ENCODE data around the gene SUFU.

Gene SUFU

DNA sequence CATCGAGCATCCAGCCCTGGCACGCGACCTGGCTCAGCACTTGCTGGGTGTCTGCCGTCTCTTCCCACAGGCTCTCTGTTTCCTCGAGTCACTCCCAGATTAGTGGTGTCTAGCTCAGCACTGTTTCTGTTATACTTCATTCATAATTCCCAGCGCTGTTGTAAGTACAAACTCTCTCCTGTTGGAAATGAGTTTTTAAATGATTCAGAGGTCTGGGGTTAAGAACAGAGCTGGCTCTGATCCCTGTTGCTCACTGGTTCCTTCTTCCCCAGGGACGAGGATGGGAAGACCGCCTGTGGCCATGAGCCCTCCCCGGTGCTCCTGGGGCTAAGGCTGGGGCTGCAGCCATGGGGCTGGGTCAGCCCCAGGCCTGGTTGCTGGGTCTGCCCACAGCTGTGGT, 35.1 kb upstream of the SUFU start:
- no peak overlapping the region for H3K4me3 ChIP-seq (replicated peaks in 1 of 2; ENCODE audit: low read depth in 2 of 2, low read length in 2 of 2)
- DNase-seq (ENCODE audit: low read depth in 2 of 2): peak; percentile 51 to 73
- TF ChIP-seq, protein P1, sequence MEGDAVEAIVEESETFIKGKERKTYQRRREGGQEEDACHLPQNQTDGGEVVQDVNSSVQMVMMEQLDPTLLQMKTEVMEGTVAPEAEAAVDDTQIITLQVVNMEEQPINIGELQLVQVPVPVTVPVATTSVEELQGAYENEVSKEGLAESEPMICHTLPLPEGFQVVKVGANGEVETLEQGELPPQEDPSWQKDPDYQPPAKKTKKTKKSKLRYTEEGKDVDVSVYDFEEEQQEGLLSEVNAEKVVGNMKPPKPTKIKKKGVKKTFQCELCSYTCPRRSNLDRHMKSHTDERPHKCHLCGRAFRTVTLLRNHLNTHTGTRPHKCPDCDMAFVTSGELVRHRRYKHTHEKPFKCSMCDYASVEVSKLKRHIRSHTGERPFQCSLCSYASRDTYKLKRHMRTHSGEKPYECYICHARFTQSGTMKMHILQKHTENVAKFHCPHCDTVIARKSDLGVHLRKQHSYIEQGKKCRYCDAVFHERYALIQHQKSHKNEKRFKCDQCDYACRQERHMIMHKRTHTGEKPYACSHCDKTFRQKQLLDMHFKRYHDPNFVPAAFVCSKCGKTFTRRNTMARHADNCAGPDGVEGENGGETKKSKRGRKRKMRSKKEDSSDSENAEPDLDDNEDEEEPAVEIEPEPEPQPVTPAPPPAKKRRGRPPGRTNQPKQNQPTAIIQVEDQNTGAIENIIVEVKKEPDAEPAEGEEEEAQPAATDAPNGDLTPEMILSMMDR (IDR thresholded peaks at IDR 0.05; ENCODE audit: low read depth, low read length): no peak

DNA sequence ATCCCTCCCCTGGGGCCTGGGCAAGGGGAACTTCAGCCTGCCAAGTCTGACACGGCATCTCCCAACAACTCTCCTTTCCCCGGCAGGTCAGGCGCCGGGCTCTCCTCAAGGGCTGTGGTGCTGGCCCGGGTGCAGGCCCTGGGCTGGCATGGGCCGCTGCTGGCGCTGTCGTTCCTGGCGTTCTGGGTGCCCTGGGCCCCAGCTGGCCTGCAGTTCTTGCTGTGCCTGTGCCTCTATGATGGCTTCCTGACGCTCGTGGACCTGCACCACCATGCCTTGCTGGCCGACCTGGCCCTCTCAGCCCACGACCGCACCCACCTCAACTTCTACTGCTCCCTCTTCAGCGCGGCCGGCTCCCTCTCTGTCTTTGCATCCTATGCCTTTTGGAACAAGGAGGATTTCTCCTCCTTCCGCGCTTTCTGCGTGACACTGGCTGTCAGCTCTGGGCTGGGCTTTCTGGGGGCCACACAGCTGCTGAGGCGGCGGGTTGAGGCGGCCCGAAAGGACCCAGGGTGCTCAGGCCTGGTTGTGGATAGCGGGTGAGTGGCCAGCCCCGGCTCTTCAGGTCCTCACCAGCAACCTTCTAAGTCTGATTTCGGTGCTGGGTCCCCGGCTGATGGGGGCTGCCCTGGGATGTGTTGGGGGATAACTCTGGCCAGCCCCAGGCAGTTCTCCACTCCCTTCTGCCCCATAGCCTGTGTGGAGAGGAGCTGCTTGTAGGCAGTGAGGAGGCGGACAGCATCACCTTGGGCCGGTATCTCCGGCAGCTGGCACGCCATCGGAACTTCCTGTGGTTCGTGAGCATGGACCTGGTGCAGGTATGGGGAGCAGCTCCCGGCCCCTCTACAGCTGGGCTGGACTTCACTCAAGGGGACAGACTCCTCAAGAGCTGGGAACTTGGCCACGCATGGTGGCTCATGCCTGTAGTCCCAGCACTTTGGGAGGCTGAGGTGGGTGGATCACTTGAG, 32.9 kb upstream of the SUFU start:
- no peak overlapping the region for H3K4me3 ChIP-seq (replicated peaks in 1 of 2; ENCODE audit: low read depth in 2 of 2, low read length in 2 of 2)
- TF ChIP-seq, protein P1 (IDR thresholded peaks at IDR 0.05; ENCODE audit: low read depth, low read length): no peak
- no peak for DNase-seq (ENCODE audit: low read depth in 2 of 2)

DNA sequence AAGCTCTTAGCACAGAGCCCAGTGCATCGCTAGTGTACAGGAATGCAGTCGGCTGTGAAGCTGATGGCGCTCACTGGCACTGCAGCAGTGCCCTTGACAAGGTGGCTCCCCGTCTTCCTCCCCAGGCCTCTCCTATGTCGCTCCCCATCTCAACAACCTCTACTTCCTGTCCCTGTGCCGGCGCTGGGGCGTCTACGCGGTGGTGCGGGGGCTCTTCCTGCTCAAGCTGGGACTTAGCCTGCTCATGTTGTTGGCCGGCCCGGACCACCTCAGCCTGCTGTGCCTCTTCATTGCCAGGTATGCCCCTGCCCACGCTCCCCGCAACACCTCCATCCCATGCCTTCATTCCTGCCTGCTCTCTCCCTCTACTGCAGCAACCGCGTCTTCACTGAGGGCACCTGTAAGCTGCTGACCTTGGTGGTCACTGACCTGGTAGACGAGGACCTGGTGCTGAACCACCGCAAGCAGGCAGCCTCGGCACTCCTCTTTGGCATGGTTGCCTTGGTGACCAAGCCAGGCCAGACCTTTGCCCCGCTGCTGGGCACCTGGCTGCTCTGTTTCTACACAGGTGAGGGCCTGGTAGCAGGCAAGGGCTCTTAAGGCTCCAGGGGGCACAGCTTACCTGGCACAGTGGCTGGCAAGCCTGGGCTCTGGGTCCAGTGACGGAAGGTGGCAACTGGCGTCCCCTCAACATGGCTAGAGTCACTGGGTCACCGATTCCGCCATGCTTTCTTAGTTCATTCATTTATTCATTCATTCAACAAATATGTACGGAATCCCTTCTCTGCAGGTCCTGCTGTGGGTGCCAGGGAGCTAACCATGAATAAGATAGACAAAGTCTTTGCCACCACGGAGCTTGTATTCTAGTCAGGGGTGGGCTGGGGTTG, 30.1 kb upstream of the SUFU start:
- TF ChIP-seq, protein P1 (IDR thresholded peaks at IDR 0.05; ENCODE audit: low read depth, low read length): no peak
- no peak overlapping the region for H3K4me3 ChIP-seq (replicated peaks in 1 of 2; ENCODE audit: low read depth in 2 of 2, low read length in 2 of 2)
- no peak for DNase-seq (ENCODE audit: low read depth in 2 of 2)

DNA sequence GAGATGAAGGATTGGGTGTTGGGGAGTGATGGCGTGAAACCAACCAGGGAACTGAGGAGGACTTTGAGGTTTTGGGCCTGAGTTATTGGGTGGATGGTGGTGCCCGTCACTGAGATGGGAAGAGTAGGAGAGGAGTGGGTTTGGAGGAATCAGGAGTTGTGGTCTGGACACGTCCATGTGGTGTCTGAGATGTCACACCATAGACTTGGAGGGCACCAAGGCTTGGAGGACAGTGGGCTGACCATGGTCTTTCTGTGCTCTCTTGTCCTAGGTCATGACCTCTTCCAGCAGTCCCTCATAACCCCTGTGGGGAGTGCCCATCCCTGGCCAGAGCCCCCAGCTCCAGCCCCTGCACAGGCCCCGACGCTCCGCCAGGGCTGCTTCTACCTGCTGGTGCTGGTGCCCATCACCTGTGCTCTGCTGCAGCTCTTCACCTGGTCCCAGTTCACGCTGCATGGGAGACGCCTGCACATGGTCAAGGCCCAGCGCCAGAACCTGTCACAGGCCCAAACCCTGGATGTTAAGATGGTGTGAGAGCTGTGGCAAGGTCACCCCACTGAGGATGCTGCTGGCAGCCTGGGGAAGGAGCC, 28.2 kb upstream of the SUFU start:
- DNase-seq (ENCODE audit: low read depth in 2 of 2): no peak
- TF ChIP-seq, protein P1 (IDR thresholded peaks at IDR 0.05; ENCODE audit: low read depth, low read length): no peak
- no peak overlapping the region for H3K4me3 ChIP-seq (replicated peaks in 1 of 2; ENCODE audit: low read depth in 2 of 2, low read length in 2 of 2)

DNA sequence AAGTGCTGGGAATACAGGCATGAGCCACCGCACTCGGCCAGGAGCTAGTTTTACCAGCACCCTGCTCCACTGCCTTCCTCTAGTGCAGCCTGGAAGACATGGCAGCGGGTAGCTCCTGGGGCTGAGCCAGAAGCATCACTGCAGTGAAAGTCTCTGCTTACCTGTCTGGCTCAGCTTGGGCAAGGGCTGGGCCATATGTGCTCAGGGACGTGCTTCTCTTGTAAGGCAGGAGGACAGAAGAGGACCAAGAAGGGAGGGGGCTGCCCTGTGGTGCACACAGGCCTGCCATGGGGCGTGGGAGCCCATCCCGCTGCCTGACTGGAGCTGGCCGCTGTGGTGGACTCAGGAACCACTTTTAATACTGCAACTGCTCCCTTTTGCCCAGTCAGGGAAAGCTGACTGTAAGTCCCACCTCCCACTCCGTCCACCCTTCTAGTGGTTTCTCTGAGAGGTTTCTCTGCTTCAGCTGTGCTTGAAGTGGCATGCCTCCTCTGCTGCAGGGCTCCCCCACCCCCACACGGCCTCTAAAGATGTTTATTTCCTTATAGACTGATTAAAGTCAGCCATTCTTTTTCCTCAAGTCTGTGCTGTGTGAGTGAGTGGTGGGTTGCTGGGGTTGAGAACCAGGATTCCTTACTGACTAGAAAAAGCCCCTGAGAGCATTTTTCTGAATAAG, 27.2 kb upstream of the SUFU start:
- H3K4me3 ChIP-seq (replicated peaks in 1 of 2; ENCODE audit: low read depth in 2 of 2, low read length in 2 of 2): no peak overlapping the region
- TF ChIP-seq, protein P1 (IDR thresholded peaks at IDR 0.05; ENCODE audit: low read depth, low read length): no peak
- no peak for DNase-seq (ENCODE audit: low read depth in 2 of 2)

DNA sequence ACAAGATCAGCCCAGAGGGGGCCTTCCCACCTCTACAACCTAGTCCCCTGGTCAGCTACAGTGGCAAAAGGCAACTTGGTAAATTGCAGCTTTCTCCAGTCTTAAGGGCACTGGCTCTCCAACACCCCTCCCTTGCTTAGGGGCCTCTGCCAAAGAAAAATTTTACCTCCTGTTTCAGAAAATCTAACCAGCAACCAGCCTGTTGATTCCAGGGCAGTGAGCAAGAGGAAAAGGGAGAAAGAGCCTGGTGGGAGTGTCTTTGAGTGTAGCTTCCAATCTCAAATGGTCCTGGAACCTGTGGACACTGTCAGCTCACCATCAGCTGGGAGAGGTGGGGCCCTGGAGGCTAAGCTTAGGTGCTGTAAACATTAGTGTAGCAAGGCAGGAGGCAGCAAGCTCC, 24.1 kb upstream of the SUFU start:
- DNase-seq (ENCODE audit: low read depth in 2 of 2): no peak
- H3K4me3 ChIP-seq (replicated peaks in 1 of 2; ENCODE audit: low read depth in 2 of 2, low read length in 2 of 2): no peak overlapping the region
- TF ChIP-seq, protein P1 (IDR thresholded peaks at IDR 0.05; ENCODE audit: low read depth, low read length): no peak
